ENCODE data around the gene XKR8.

XKR8 gene

GRCh38 chr1:27959792-27960603 lies at the start of gene XKR8:
TSS of gene XKR8 (plus strand) at chr1:27959973. CDS start at chr1:27960070, 97 bp downstream.
- H3K4me3 ChIP-seq (ENCODE audit: low read depth, low read length): peak within 1 kb of the TSS; percentile 68
- no peaks in the 10 kb centered on the region for H3K27me3 ChIP-seq (replicated peaks)
- peak; percentile 39 for TF ChIP-seq CTCF (IDR thresholded peaks at IDR 0.05; ENCODE audit: low read depth, low read length, missing control alignments)
- in situ Hi-C loops (cut with HindIII; ENCODE audit: low pct_ligation_motif_present, low sequenced_read_pairs): no loop called here
- DNase-seq: peak; percentile 51
- H3K27ac ChIP-seq: peak within 1 kb of the TSS; percentile 28
- H3K36me3 ChIP-seq (replicated peaks): no peaks in the 10 kb centered on the region

GRCh38 chr1:27912429-27912828 lies 47.3 kb upstream of the XKR8 start:
- Histone ChIP-seq H3K27ac (no peak overlapping the region), H3K4me3 (ENCODE audit: low read depth, low read length) (no peak overlapping the region), H3K36me3 (replicated peaks) (peaks cover 7% of the 10 kb centered on the region), H3K27me3 (replicated peaks) (no peaks in the 10 kb centered on the region)
- in situ Hi-C loops (cut with HindIII; ENCODE audit: low pct_ligation_motif_present, low sequenced_read_pairs): no loop called here
- TF ChIP-seq CTCF (IDR thresholded peaks at IDR 0.05; ENCODE audit: low read depth, low read length, missing control alignments): no peak
- DNase-seq: no peak

- H3K36me3 ChIP-seq (replicated peaks): no peaks in the 10 kb centered on the region
- no peak for TF ChIP-seq CTCF (IDR thresholded peaks at IDR 0.05; ENCODE audit: low read depth, low read length, missing control alignments)
- no peaks in the 10 kb centered on the region for H3K27me3 ChIP-seq (replicated peaks)
- no peak overlapping the region for H3K27ac ChIP-seq
- DNase-seq: no peak
- in situ Hi-C loops (cut with HindIII; ENCODE audit: low pct_ligation_motif_present, low sequenced_read_pairs): no loop called here
- H3K4me3 ChIP-seq (ENCODE audit: low read depth, low read length): peak overlapping the region; percentile 15
These were observed 44.6 kb upstream of the XKR8 start for GRCh38 chr1:27915082-27915575.

GRCh38 chr1:27922272-27922671 lies 37.5 kb upstream of the XKR8 start:
- Histone ChIP-seq H3K27ac (no peak overlapping the region), H3K36me3 (replicated peaks) (no peaks in the 10 kb centered on the region), H3K4me3 (ENCODE audit: low read depth, low read length) (no peak overlapping the region), H3K27me3 (replicated peaks) (no peaks in the 10 kb centered on the region)
- DNase-seq: no peak
- in situ Hi-C loops (cut with HindIII; ENCODE audit: low pct_ligation_motif_present, low sequenced_read_pairs): no loop called here
- no peak for TF ChIP-seq CTCF (IDR thresholded peaks at IDR 0.05; ENCODE audit: low read depth, low read length, missing control alignments)

GRCh38 chr1:27928216-27928954 lies 31.4 kb upstream of the XKR8 start:
- Histone ChIP-seq H3K4me3 (ENCODE audit: low read depth, low read length) (no peak overlapping the region), H3K27ac (no peak overlapping the region), H3K27me3 (replicated peaks) (no peaks in the 10 kb centered on the region), H3K36me3 (replicated peaks) (no peaks in the 10 kb centered on the region)
- peak; percentile 6 for TF ChIP-seq CTCF (IDR thresholded peaks at IDR 0.05; ENCODE audit: low read depth, low read length, missing control alignments)
- in situ Hi-C loops (cut with HindIII; ENCODE audit: low pct_ligation_motif_present, low sequenced_read_pairs): no loop called here
- no peak for DNase-seq

All from brain microvascular endothelial cell (primary cell).